MM.1S (cell line): ENCODE results near the gene EBF4.

Source experiments
- DNase-seq: peaks from one replicate; pipeline ENCODE4 v3.0.0-alpha.2; 2015
- H2AFZ ChIP-seq: fragments of 300-600 bp; sonication (generic); 2 replicates; pipeline ENCODE4 v1.6.0; 2016; ENCODE audit warnings: antibody characterized with exemption, low read length
- H3F3A ChIP-seq: fragments of 300-600 bp; sonication (generic); 2 replicates; pipeline ENCODE4 v1.6.1; 2016; ENCODE audit warnings: mild to moderate bottlenecking, antibody characterized with exemption, low read length, moderate library complexity, mixed read lengths; ENCODE audit not compliant: insufficient read depth
- H3K27ac ChIP-seq: fragments of 300-600 bp; sonication (generic); 2 replicates; pipeline ENCODE4 v1.5.1; 2016; ENCODE audit warnings: mild to moderate bottlenecking, low read length
- H3K27me3 ChIP-seq: fragments of 300-600 bp; sonication (generic); replicated peaks from 2 replicates; pipeline ENCODE4 v1.6.0; 2016; ENCODE audit warnings: low read length; ENCODE audit not compliant: insufficient read depth
- H3K36me3 ChIP-seq: fragments of 300-600 bp; sonication (generic); replicated peaks from 2 replicates; pipeline ENCODE4 v1.6.1; 2016; ENCODE audit warnings: mild to moderate bottlenecking, low read length, mixed read lengths; ENCODE audit not compliant: insufficient read depth
- H3K4me1 ChIP-seq: fragments of 300-600 bp; sonication (generic); 2 replicates; pipeline ENCODE4 v1.6.1; 2016; ENCODE audit warnings: low read length, mixed read lengths
- H3K4me2 ChIP-seq: fragments of 300-600 bp; sonication (generic); 2 replicates; pipeline ENCODE4 v1.6.0; 2016; ENCODE audit warnings: low read depth, low read length
- H3K4me3 ChIP-seq: fragments of 300-600 bp; sonication (generic); 2 replicates; pipeline ENCODE4 v1.5.1; 2016; ENCODE audit warnings: low read length, mixed read lengths
- H3K79me2 ChIP-seq: fragments of 300-600 bp; sonication (generic); 2 replicates; pipeline ENCODE4 v1.6.1; 2016; ENCODE audit warnings: mixed run types, low read length, mixed read lengths
- H3K9ac ChIP-seq: fragments of 300-600 bp; sonication (generic); 2 replicates; pipeline ENCODE4 v1.6.1; 2016; ENCODE audit warnings: low read length, mixed read lengths
- H3K9me2 ChIP-seq: fragments of 300-600 bp; sonication (generic); replicated peaks from 2 replicates; pipeline ENCODE4 v1.6.1; 2016; ENCODE audit warnings: mild to moderate bottlenecking, low read length, mixed read lengths; ENCODE audit not compliant: insufficient read depth
- H3K9me3 ChIP-seq: fragments of 300-600 bp; sonication (generic); replicated peaks from 2 replicates; pipeline ENCODE4 v1.6.1; 2016; ENCODE audit warnings: mild to moderate bottlenecking, low read length, mixed read lengths; ENCODE audit not compliant: insufficient read depth
- H4K20me1 ChIP-seq: fragments of 300-600 bp; sonication (generic); 2 replicates; pipeline ENCODE4 v1.6.1; 2016; ENCODE audit warnings: mild to moderate bottlenecking, low read length, moderate library complexity, mixed read lengths; ENCODE audit not compliant: insufficient read depth
- EZH2 ChIP-seq: fragments of 300-600 bp; sonication (generic); optimal IDR thresholded peaks from 2 replicates; pipeline ENCODE3; 2017; ENCODE audit warnings: low read depth, mild to moderate bottlenecking, antibody characterized with exemption, low read length, mixed read lengths
- EZH2phosphoT487 ChIP-seq: fragments of 300-600 bp; sonication (generic); IDR thresholded peaks from 2 replicates; pipeline ENCODE4 v1.6.1; 2018; ENCODE audit warnings: antibody characterized with exemption, low read length
- TF ChIP-seq, protein P1 (sequence below): fragments of 300-600 bp; sonication (generic); IDR thresholded peaks from 2 replicates; pipeline ENCODE4 v1.5.1; 2016; ENCODE audit warnings: antibody characterized with exemption, low read length, mixed read lengths

The EBF4 gene

GRCh38 chr20:2759603-2760296, 67.2 kb downstream of the EBF4 start:
- DNase-seq: no peak

GRCh38 chr20:2760297-2760951, 67.8 kb downstream of the EBF4 start:
- Histone ChIP-seq H3K27ac (no peak overlapping the region), H3K4me3 (no peak overlapping the region), H3F3A (no peaks in the 10 kb centered on the region), H2AFZ (no peak overlapping the region), H3K9me3 (no peaks in the 10 kb centered on the region), H3K36me3 (no peaks in the 10 kb centered on the region), H3K79me2 (no peaks in the 10 kb centered on the region), H3K9me2 (no peaks in the 10 kb centered on the region), H3K9ac (no peak overlapping the region), H3K4me2 (no peak overlapping the region), H3K27me3 (0 out of 2 replicates have a peak, but pooled peaks cover 3% of the 10 kb centered on the region), H4K20me1 (no peaks in the 10 kb centered on the region), H3K4me1 (no peaks in the 10 kb centered on the region)
- DNase-seq: no peak
- no peak for TF ChIP-seq EZH2
- TF ChIP-seq, protein P1, sequence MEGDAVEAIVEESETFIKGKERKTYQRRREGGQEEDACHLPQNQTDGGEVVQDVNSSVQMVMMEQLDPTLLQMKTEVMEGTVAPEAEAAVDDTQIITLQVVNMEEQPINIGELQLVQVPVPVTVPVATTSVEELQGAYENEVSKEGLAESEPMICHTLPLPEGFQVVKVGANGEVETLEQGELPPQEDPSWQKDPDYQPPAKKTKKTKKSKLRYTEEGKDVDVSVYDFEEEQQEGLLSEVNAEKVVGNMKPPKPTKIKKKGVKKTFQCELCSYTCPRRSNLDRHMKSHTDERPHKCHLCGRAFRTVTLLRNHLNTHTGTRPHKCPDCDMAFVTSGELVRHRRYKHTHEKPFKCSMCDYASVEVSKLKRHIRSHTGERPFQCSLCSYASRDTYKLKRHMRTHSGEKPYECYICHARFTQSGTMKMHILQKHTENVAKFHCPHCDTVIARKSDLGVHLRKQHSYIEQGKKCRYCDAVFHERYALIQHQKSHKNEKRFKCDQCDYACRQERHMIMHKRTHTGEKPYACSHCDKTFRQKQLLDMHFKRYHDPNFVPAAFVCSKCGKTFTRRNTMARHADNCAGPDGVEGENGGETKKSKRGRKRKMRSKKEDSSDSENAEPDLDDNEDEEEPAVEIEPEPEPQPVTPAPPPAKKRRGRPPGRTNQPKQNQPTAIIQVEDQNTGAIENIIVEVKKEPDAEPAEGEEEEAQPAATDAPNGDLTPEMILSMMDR: no peak
- TF ChIP-seq EZH2phosphoT487: no peak

More at GRCh38 chr20:2759603-2760296, 67.2 kb downstream of the EBF4 start:
- no peak overlapping the region for H3K9ac ChIP-seq
- TF ChIP-seq EZH2phosphoT487: no peak
- TF ChIP-seq, protein P1: no peak
- TF ChIP-seq EZH2: no peak
- H3K36me3 ChIP-seq: no peaks in the 10 kb centered on the region
- no peaks in the 10 kb centered on the region for H3F3A ChIP-seq
- H3K9me3 ChIP-seq: no peaks in the 10 kb centered on the region
- H4K20me1 ChIP-seq: no peaks in the 10 kb centered on the region
- H3K4me1 ChIP-seq: no peaks in the 10 kb centered on the region
- H3K4me2 ChIP-seq: no peak overlapping the region
- H3K9me2 ChIP-seq: no peaks in the 10 kb centered on the region
- no peak overlapping the region for H2AFZ ChIP-seq
- H3K27ac ChIP-seq: no peak overlapping the region
- H3K4me3 ChIP-seq: no peak overlapping the region
- H3K27me3 ChIP-seq: peaks cover 7% of the 10 kb centered on the region
- H3K79me2 ChIP-seq: no peaks in the 10 kb centered on the region

DNA sequence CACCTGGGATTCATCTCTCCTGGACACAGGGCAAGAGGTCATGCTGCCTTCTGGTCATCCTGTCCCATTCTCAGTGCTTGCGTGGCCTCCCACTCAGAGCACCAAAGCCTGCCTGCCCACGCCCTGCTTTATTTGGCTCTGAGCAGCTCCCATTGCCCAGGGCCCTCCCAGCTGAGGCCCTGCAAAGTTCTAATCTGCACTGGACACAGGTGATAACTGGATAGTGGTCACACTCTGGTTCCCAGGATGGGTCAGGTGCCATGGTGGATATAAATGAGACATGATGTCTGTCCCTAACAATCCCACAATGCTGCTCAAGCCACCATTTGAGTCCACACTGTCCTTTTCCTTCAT, 68.3 kb downstream of the EBF4 start:
- Histone ChIP-seq H3K9me3 (no peaks in the 10 kb centered on the region), H3K4me3 (no peak overlapping the region), H3K9me2 (no peaks in the 10 kb centered on the region), H3K4me2 (no peak overlapping the region), H3K36me3 (no peaks in the 10 kb centered on the region), H3K79me2 (no peaks in the 10 kb centered on the region), H3K27me3 (no peaks in the 10 kb centered on the region), H3F3A (no peaks in the 10 kb centered on the region), H3K4me1 (no peaks in the 10 kb centered on the region), H3K27ac (no peak overlapping the region), H3K9ac (no peak overlapping the region), H2AFZ (no peak overlapping the region), H4K20me1 (no peaks in the 10 kb centered on the region)
- DNase-seq: no peak
- no peak for TF ChIP-seq EZH2
- TF ChIP-seq, protein P1: no peak
- TF ChIP-seq EZH2phosphoT487: no peak
